Measurements from ENCODE around the gene IGLON5.

Gene IGLON5

GRCh38 chr19:51311351-51312257 is at the start of gene IGLON5:
TSS of gene IGLON5 (plus strand) at chr19:51311644. CDS start at chr19:51311848, 204 bp downstream.
- no peak for DNase-seq

- DNase-seq: no peak
Measured at GRCh38 chr19:51263808-51264207, 47.6 kb upstream of the IGLON5 start.

GRCh38 chr19:51271067-51271466 is 40.4 kb upstream of the IGLON5 start:
- no peak for DNase-seq

GRCh38 chr19:51272183-51272810 is 39.1 kb upstream of the IGLON5 start:
- DNase-seq: no peak

- no peak for DNase-seq
Measured at GRCh38 chr19:51274049-51274770, 37.2 kb upstream of the IGLON5 start.

DNA sequence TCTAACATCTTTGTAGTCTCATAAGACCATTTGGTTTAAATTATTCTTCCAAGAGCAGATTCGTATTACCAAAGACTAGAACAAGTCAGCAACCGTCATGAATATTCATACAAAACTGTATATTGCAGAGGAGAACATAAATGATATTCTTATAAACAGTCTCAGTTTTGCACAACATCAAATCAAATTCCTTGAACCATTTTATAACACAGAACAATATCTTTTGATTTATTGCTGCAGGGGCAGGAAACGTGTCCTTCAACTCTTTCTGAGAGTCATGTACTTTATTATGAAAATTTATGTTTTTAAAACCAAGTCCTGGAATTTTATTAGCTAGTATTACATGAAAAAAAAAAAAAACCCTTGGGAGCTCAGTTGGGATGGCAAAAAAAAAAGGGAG is 34.3 kb upstream of the IGLON5 start:
- no peak for DNase-seq

DNA sequence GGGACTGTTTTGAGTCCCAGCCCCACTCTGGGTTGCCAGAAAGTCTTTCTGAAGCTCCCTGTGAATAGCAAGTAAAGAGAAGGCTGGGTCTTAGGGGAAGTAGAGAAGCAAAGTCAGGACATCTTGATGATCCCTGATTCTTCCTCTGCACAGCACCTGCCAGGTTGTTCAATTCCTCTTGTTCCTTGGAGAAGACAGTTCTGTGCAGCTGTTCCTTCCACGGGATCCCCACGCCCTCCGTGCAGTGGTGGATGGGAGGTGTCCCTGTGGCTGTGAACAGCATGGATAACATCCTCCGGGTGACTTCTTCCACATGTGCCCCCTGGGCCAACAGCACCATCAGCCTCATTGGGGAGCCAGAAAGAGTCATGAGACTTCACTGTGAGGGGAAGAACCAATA is 29.1 kb upstream of the IGLON5 start:
- no peak for DNase-seq

- no peak for DNase-seq
Measured at GRCh38 chr19:51285682-51286081, 25.8 kb upstream of the IGLON5 start.

DNA sequence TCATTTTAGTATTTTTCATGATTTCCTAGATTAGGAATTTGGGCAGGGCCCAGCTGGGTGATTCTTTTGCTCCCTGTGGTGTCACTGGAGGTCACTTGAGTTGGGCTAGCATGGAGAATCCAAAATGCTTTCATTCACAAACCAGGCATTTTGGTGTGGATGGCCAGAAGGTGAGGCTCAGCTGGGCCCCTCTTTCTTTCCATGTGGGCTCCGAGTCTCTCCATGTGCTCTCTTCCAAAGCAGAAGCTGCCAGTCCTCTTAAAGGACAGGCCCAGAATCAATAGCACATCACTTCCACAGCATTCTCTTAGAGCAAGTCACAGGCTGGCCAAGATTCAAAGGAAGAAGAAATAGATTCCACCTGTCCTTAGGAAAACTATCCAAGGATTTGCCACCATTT is 21.8 kb upstream of the IGLON5 start:
- no peak for DNase-seq

DNA sequence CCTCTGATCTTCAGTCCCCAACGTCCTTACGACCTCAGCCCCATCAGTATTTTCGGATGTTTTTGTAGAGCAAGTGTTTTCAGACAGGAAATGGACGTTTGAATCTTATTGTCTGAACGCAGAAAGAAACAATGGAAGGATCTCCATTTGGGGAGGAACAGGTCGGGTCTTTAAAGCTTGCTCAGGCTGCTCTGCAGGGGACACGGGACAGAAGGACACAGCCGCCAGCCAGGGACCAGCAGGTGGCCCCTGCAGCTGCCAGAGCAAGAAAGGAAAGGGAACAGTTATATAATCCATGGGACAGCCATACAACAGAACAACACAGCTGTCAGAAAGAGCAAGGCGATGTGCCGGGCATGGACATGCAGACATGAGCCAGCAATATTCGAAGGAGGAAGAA is 18.5 kb upstream of the IGLON5 start:
- DNase-seq: no peak

- no peak for DNase-seq
Measured at GRCh38 chr19:51293571-51294210, 17.8 kb upstream of the IGLON5 start.

DNA sequence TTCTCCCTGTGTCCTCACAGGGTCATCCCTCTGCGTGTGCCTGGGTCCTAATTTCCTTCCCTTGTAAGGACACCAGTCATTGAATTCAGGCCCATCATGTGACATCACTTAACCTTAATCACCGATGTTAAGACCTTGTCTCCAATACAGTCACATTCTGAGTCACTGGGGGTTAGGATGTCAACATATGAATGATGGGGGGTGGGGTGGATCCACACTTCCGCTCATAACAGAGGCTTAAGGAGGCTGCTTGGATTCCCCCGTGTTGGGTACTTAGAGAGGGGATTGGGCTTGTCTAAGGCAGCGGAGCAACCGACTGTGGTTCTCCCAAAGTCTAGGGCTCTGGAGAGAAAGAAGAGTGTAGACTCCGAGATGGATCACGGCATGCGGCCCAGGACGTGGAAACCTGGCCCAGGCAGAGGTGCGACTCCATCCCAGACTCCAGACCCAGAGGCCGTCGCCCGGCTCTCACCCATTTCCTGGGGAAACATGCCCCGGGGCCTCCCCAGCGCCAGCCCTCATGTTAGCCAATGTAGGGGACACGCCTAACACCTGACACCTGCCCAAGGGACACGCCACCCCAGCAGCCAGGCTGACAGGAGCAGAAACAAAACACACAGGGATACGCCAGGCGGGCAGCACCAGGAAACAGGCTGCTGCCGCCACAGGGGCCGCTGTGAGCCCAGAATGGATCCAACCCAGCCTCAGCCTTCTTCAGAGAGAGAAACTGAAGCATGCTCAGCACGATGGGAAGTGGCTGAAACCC is 17.1 kb upstream of the IGLON5 start:
- DNase-seq: no peak

DNA sequence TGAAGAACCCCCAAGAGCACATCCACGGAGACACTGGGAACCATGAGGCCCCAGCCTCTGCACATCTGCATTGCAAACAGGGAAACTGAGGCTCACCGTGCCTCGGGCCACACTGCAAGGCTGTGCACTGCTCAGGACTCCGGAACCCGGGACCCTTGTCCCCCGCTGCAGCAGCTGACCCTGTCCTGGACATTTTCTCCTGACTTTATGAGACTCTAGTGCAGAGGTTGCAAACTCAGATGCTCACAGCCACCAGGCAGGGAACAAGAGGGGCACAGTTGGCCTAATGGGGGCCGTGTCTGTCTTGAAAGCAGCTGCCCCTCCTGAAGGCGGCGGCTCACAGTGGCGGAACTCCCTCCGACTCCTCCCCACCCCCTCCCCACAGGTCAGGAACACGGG is 16.5 kb upstream of the IGLON5 start:
- no peak for DNase-seq

DNA sequence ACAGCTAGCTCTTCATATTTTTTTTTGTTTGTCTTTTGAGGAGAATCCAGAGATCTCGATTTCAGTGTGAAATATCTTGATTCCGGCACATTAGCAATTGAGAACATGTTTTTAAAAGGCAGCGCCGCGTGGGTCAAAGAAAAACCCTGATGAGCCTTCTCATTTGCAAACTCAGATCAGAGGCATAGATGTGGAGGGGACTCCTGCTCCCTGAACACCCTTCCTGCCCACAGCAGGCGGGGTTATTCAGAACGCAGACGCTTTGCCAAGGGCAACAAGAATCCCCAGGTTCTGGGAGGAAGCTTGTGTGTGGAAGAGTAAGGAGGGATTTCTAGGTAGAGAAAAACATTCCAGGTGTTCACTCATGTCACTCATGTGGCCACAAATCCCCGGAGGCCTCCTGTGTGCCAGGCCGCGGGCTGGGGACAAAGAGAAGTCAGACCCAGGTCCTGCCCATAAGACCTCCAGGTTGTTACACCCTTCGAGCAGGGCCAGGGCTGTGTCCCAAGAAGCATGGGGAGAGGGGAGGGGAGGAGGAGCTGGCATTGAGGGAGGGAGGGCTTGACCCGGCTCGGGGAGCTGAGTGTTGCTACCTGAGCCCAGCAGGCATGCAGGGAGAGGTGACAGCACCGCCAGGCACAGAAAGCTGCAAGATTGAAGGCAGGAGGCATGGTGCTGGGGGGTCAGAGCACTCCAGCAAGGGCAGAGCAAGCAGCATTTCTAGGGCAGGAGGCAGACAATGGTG is 15.9 kb upstream of the IGLON5 start:
- no peak for DNase-seq

- DNase-seq: no peak
Measured at GRCh38 chr19:51296336-51297093, 14.9 kb upstream of the IGLON5 start.

GRCh38 chr19:51297406-51297805 is 14.0 kb upstream of the IGLON5 start:
- no peak for DNase-seq

DNA sequence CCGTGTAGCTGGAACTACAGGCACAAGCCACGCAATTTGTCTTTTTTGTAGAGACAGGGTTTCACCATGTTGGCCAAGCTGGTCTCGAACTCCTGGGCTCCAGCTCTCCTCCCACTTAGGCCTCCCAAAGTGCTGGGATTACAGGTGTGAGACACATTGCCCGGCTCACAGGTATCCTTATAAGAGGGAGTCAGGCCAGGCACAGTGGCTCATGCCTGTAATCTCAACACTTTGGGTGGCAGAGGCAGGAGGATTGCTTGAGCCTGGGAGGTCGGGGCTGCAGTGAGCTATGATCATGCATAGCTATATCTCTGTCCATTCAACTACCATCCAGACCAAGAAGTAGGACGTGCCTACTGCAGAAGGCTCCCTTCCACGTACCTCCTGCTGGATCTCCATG is 10.2 kb upstream of the IGLON5 start:
- DNase-seq: no peak

GRCh38 chr19:51305479-51305878 is 6.0 kb upstream of the IGLON5 start:
- DNase-seq: no peak

DNA sequence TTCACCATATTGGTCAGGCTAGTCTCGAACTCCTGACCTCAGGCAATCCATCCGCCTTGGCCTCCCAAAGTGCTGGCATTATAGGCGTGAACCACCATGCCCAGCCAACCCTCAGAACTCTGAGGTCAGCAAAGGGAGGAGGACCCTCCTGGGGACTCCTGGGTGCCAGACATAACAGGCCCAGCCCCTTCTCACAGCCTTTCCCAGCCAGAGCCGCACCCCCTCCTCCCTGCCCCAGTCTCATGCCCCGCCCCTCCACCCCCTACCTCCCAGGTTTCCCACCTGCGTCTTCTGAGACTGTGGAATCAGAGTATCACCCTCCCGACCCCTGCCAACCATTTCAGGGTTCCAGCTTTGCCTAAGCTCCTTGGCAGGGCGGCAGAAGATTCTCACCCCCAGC is 5.2 kb downstream of the IGLON5 start:
- DNase-seq: no peak

DNA sequence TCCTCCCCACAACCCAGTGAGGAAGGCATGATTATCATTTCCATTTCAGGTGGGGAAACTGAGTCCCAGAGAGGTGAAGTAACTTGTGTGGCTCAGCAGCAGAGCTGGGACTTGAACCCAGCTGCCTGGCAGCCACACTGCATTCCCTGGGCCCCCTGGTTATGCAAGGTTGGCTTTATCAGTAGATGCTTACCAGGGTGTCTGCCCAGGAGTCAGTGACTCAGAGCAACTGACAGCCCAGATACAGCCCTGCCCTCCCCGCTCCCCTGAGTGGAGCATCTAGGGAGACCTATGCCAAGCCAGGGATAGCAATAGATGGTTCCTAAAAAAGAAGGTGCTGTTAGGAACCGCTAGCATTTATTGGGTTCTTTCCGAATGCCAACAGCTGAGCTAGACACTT is 5.9 kb downstream of the IGLON5 start:
- no peak for DNase-seq

GRCh38 chr19:51317968-51318367 is 6.5 kb downstream of the IGLON5 start:
- DNase-seq: no peak
